ENCODE results near the gene BMP10. TPM values are rescaled to one million over a fixed set of nuclear protein-coding genes. Genes with fewer than 3 reads are reported as not detected.

BMP10 gene
- polyA plus RNA-seq, 1 of the 3 experiments (the other 2 are of a cell fraction) = not detected

DNA sequence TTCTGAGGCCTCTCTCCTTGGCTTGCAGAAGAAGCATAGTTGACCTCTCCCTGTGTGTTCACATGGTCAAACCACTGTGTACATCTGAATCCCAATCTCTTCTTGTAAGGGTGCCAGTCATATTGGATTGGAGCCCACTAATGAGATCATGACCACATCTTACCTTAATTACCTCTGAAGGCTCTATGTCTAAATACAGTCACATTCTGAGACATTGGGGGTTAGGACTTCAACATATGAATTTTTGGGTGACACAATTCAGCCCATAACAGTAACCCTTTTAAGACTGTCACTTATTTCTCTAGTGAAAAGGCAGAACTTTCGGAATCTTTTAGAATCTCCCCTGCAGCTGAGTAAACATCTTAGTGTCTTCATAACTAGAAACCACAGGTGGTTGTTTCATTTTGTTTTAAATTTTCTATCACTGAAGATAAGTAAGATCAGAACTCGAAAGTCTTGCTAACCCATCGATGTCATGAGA, 33.3 kb downstream of the BMP10 start:
- H3F3A ChIP-seq (replicated peaks; ENCODE audit: insufficient read depth) = no peaks in the 10 kb centered on the region
- H3K4me2 ChIP-seq = no peak overlapping the region
- no peaks in the 10 kb centered on the region for H3K4me1 ChIP-seq (ENCODE audit: control insufficient read depth in 1 of 2, insufficient read depth in 2 of 2, low read depth in 1 of 2, low read length in 1 of 2)
- POLR2A ChIA-PET = no interaction called here
- no peaks in the 10 kb centered on the region for H3K9me2 ChIP-seq
- no peaks in the 10 kb centered on the region for H4K20me1 ChIP-seq (ENCODE audit: insufficient read depth)
- no peaks in the 10 kb centered on the region for H3K79me2 ChIP-seq (ENCODE audit: insufficient read depth)
- no peaks in the 10 kb centered on the region; the same call in 1 of the 2 replicates for H3K27me3 ChIP-seq (ENCODE audit: insufficient read depth)
- WGBS (ENCODE audit: low lambda C conversion rate) = 79% methylated on average over 3 of the region's 3 CpGs
- DNase-seq = no peak
- CTCF ChIA-PET = interaction anchor here (1.2 kb wide), 1 partner anchor 10 kb away, joined by 7 read pairs; no protein-coding TSS in a partner anchor
- H3K4me3 ChIP-seq (ENCODE audit: low read depth in 2 of 2, low read length in 1 of 2) = no peak overlapping the region
- no peak overlapping the region for H3K9ac ChIP-seq
- no peak overlapping the region for H3K27ac ChIP-seq (ENCODE audit: low read depth in 2 of 2, low read length in 1 of 2)
- H3K36me3 ChIP-seq (replicated peaks in 1 of 2; ENCODE audit: control insufficient read depth in 1 of 2, insufficient read depth in 2 of 2, low read length in 1 of 2) = no peaks in the 10 kb centered on the region
- no peaks in the 10 kb centered on the region for H3K9me3 ChIP-seq
- no peak overlapping the region for H2AFZ ChIP-seq (ENCODE audit: low read depth)
- TF ChIP-seq CTCF (IDR thresholded peaks at IDR 0.05) (no peak), NFIC (IDR thresholded peaks at IDR 0.05; ENCODE audit: borderline replicate concordance) (0 out of 2 replicates have a peak, but pooled peaks have one; percentile 12)

GRCh38 chr2:68837164-68837860, 33.9 kb downstream of the BMP10 start:
- Histone ChIP-seq H3K36me3 (replicated peaks in 1 of 2; ENCODE audit: control insufficient read depth in 1 of 2, insufficient read depth in 2 of 2, low read length in 1 of 2) (no peaks in the 10 kb centered on the region), H3K4me3 (ENCODE audit: low read depth in 2 of 2, low read length in 1 of 2) (no peak overlapping the region), H3F3A (replicated peaks; ENCODE audit: insufficient read depth) (no peaks in the 10 kb centered on the region), H3K27ac (ENCODE audit: low read depth in 2 of 2, low read length in 1 of 2) (no peak overlapping the region), H3K9me2 (no peaks in the 10 kb centered on the region), H3K9me3 (no peaks in the 10 kb centered on the region), H3K9ac (no peak overlapping the region), H2AFZ (ENCODE audit: low read depth) (no peak overlapping the region), H4K20me1 (ENCODE audit: insufficient read depth) (no peaks in the 10 kb centered on the region), H3K4me2 (no peak overlapping the region), H3K4me1 (ENCODE audit: control insufficient read depth in 1 of 2, insufficient read depth in 2 of 2, low read depth in 1 of 2, low read length in 1 of 2) (peaks cover 0 to 5% of the 10 kb centered on the region in 2 experiments; a peak in 1 of 4 replicates), H3K27me3 (ENCODE audit: insufficient read depth) (no peaks in the 10 kb centered on the region; the same call in 1 of the 2 replicates), H3K79me2 (ENCODE audit: insufficient read depth) (no peaks in the 10 kb centered on the region)
- POLR2A ChIA-PET = no interaction called here
- DNase-seq = no peak
- TF ChIP-seq NRF1 (IDR thresholded peaks at IDR 0.05; ENCODE audit: low read depth, low read length) (no peak), RAD21 (IDR thresholded peaks at IDR 0.05; ENCODE audit: low read length) (no peak), TEAD4 (IDR thresholded peaks at IDR 0.05; ENCODE audit: borderline replicate concordance, insufficient read depth) (no peak), SMC3 (IDR thresholded peaks at IDR 0.05; ENCODE audit: low read depth, low read length) (no peak), NFIC (IDR thresholded peaks at IDR 0.05; ENCODE audit: borderline replicate concordance) (no peak), RXRA (IDR thresholded peaks at IDR 0.05; ENCODE audit: borderline replicate concordance, low read depth) (no peak), GABPA (IDR thresholded peaks at IDR 0.05; ENCODE audit: low read depth) (no peak)
- CTCF ChIA-PET = interaction anchor here (1.5 kb wide), 1 partner anchor 88 kb away, joined by 4 read pairs; no protein-coding TSS in a partner anchor
- WGBS (ENCODE audit: low lambda C conversion rate) = 67% methylated on average over 8 of the region's 15 CpGs

GRCh38 chr2:68835621-68836020, 35.6 kb downstream of the BMP10 start:
- Histone ChIP-seq H3K9me2 (no peaks in the 10 kb centered on the region), H3K27me3 (ENCODE audit: insufficient read depth) (no peaks in the 10 kb centered on the region), H3K79me2 (ENCODE audit: insufficient read depth) (no peaks in the 10 kb centered on the region), H3K4me2 (no peak overlapping the region), H3K9ac (no peak overlapping the region), H3K4me3 (ENCODE audit: low read depth in 2 of 2, low read length in 1 of 2) (no peak overlapping the region), H3K9me3 (no peaks in the 10 kb centered on the region), H3K4me1 (ENCODE audit: control insufficient read depth in 1 of 2, insufficient read depth in 2 of 2, low read depth in 1 of 2, low read length in 1 of 2) (peaks cover 0 to 12% of the 10 kb centered on the region in 2 experiments; a peak in 2 of 4 replicates), H3K36me3 (replicated peaks in 1 of 2; ENCODE audit: control insufficient read depth in 1 of 2, insufficient read depth in 2 of 2, low read length in 1 of 2) (no peaks in the 10 kb centered on the region), H3F3A (replicated peaks; ENCODE audit: insufficient read depth) (peaks cover 8% of the 10 kb centered on the region), H2AFZ (ENCODE audit: low read depth) (no peak overlapping the region), H3K27ac (ENCODE audit: low read depth in 2 of 2, low read length in 1 of 2) (no peak overlapping the region), H4K20me1 (ENCODE audit: insufficient read depth) (no peaks in the 10 kb centered on the region)
- 87% methylated on average over 1 of the region's 1 CpG for WGBS (ENCODE audit: low lambda C conversion rate)
- POLR2A ChIA-PET = interaction anchor here (0.6 kb wide), 1 partner anchor 940 kb away, joined by 3 read pairs; no protein-coding TSS in a partner anchor
- no peak for DNase-seq
- CTCF ChIA-PET = interaction anchor here (0.9 to 1.8 kb wide), 6 partner anchors 10 to 90 kb away, joined by 3 to 5 read pairs (median 3); no protein-coding TSS in a partner anchor
- no peak for TF ChIP-seq TCF12 (IDR thresholded peaks at IDR 0.05)
- TF ChIP-seq SMC3 (IDR thresholded peaks at IDR 0.05; ENCODE audit: low read depth, low read length) = no peak
- TF ChIP-seq CTCF (IDR thresholded peaks at IDR 0.05) = no peak
- no peak for TF ChIP-seq EZH2phosphoT487 (IDR thresholded peaks at IDR 0.05; ENCODE audit: borderline replicate concordance, low read depth)
- TF ChIP-seq, protein P1, sequence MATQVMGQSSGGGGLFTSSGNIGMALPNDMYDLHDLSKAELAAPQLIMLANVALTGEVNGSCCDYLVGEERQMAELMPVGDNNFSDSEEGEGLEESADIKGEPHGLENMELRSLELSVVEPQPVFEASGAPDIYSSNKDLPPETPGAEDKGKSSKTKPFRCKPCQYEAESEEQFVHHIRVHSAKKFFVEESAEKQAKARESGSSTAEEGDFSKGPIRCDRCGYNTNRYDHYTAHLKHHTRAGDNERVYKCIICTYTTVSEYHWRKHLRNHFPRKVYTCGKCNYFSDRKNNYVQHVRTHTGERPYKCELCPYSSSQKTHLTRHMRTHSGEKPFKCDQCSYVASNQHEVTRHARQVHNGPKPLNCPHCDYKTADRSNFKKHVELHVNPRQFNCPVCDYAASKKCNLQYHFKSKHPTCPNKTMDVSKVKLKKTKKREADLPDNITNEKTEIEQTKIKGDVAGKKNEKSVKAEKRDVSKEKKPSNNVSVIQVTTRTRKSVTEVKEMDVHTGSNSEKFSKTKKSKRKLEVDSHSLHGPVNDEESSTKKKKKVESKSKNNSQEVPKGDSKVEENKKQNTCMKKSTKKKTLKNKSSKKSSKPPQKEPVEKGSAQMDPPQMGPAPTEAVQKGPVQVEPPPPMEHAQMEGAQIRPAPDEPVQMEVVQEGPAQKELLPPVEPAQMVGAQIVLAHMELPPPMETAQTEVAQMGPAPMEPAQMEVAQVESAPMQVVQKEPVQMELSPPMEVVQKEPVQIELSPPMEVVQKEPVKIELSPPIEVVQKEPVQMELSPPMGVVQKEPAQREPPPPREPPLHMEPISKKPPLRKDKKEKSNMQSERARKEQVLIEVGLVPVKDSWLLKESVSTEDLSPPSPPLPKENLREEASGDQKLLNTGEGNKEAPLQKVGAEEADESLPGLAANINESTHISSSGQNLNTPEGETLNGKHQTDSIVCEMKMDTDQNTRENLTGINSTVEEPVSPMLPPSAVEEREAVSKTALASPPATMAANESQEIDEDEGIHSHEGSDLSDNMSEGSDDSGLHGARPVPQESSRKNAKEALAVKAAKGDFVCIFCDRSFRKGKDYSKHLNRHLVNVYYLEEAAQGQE (IDR thresholded peaks at IDR 0.05; ENCODE audit: low read depth, low read length) = no peak
- no peak for TF ChIP-seq FOXM1 (IDR thresholded peaks at IDR 0.05; ENCODE audit: low read depth)

All from SK-N-SH (cell line).